Fibroblast of mammary gland (primary cell): Measurements from ENCODE around the gene KAT2A.

ENCODE experiments used
- DNase-seq: peaks from one replicate; pipeline ENCODE4 v3.0.0-alpha.2; 2010; ENCODE audit warnings: low read depth
- H3K4me3 ChIP-seq: 2 replicates; pipeline ENCODE4 v1.5.1; 2011; ENCODE audit warnings: low read depth, mild to moderate bottlenecking, low read length, moderate library complexity; ENCODE audit not compliant: control insufficient read depth
- CTCF ChIP-seq: conservative IDR thresholded peaks from 2 replicates; pipeline ENCODE4 v1.5.1; 2011; ENCODE audit warnings: low read depth, low read length, inconsistent platforms; ENCODE audit not compliant: control insufficient read depth, insufficient read depth

KAT2A gene

GRCh38 chr17:42068979-42069378 is 52.2 kb downstream of the KAT2A start:
- no peak for TF ChIP-seq CTCF
- H3K4me3 ChIP-seq: no peak overlapping the region
- DNase-seq: no peak

GRCh38 chr17:42067371-42068091 is 53.6 kb downstream of the KAT2A start:
- TF ChIP-seq CTCF: peak; percentile 93
- DNase-seq: peak; percentile 40
- no peak overlapping the region for H3K4me3 ChIP-seq

GRCh38 chr17:42065201-42065600 is 56.0 kb downstream of the KAT2A start:
- TF ChIP-seq CTCF: no peak
- DNase-seq: no peak
- no peak overlapping the region for H3K4me3 ChIP-seq
